T-helper 17 cell (primary cell): ENCODE results near the gene PLCB1. TPM values are rescaled to one million over a fixed set of nuclear protein-coding genes. Genes with fewer than 3 reads are reported as not detected.

Experiments
- ATAC-seq: fragments of 150-1000 bp; cut with Tn5 transposase; 2 replicates; pipeline ENCODE4 v1.10.0; 2021; ENCODE audit warnings: mild to moderate bottlenecking, moderate library complexity
- DNase-seq, 3 donors: peaks; one replicate each; pipeline versions ENCODE4 v3.0.0 to v3.0.0-alpha.2; 2020 to 2021
- H3K9me3 ChIP-seq: one replicate; pipeline ENCODE4 v1.7.0; 2013; ENCODE audit warnings: low read length, mild to moderate bottlenecking; ENCODE audit not compliant: control insufficient read depth, poor library complexity, severe bottlenecking
- H3K27ac Mint-ChIP-seq: one replicate; pipeline ENCODE4 v1.8.0; 2022; ENCODE audit warnings: mild to moderate bottlenecking, moderate library complexity, mixed read lengths
- H3K27me3 Mint-ChIP-seq: one replicate; pipeline ENCODE4 v1.8.0; 2022; ENCODE audit warnings: mixed read lengths
- H3K36me3 Mint-ChIP-seq: one replicate; pipeline ENCODE4 v1.8.0; 2022; ENCODE audit warnings: low read depth, mixed read lengths
- H3K4me1 Mint-ChIP-seq: one replicate; pipeline ENCODE4 v1.8.0; 2022; ENCODE audit warnings: mild to moderate bottlenecking, mixed read lengths
- H3K4me3 Mint-ChIP-seq: one replicate; pipeline ENCODE4 v1.8.0; 2022; ENCODE audit warnings: mild to moderate bottlenecking, moderate library complexity, mixed read lengths
- total RNA-seq, 4 donors: library from RNA in 2 of 4; stranded (reverse) in 2 of 4; gene quantifications; one replicate each; pipeline ENCODE4 v1.2.3 and lab custom pipeline; 2022 to 2026

The PLCB1 gene
- total RNA-seq, 2 donors from 2014 or later, result 19.1 to 23.1 TPM

- Mint-ChIP-seq H3K4me3 (no peak overlapping the region), H3K4me1 (no peaks in the 10 kb centered on the region), H3K36me3 (peaks cover 3% of the 10 kb centered on the region), H3K27ac (no peak overlapping the region), H3K27me3 (no peaks in the 10 kb centered on the region)
- no peaks in the 10 kb centered on the region for H3K9me3 ChIP-seq
- DNase-seq (no peak), ATAC-seq (peak; percentile 56)
Observed at GRCh38 chr20:8721098-8721497, 589.0 kb downstream of the PLCB1 start.

DNA sequence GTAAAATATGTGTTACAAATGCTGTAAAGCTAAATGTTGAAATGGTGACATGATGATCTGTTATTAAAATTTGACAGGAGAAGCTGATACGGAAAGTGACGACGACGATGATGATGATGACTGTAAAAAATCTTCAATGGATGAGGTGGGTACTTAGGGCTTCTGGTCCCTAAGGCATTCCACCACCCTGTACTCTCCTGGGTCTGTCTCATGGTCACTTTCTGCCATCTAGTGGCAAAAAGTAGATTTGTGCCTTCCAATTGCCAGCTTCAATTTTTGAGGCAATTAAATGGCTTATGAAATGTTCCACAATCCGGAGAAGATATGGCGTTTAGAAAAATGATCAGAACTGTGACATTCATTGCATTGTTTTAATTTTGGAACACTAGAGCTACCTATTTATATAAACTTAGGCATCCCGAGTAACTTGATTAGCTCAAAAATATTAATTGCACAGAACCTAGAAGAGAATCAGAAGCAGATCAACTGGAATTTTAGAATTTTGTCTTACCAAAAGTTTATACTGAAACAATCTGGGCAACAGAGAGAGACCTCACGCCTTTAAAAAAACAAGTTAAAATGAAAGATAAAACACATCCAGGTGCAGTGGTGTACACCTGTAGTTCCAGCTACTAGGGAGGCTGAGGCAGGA is 590.3 kb downstream of the PLCB1 start:
- H3K27ac Mint-ChIP-seq, result peak overlapping the region; percentile 54
- no peaks in the 10 kb centered on the region for H3K27me3 Mint-ChIP-seq
- peak; percentile 63 for ATAC-seq

DNA sequence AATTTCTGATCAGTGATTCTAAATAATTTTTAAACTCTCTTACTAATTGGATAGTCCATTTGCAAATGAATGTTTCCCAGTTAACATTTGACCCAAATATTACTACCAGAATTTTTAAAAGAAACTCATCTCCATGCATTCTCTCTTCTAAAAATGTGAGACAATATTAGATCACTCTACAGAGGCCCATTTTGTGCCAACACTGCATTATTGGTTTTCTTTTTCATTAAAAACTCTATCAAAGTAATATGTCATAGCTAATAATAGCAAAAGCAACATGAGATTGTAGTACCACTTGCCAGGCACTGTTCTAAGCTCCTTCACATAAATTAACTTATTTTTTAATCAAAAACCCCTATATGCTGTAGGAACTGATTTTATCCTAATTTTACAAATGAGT is 591.2 kb downstream of the PLCB1 start:
- no peak for ATAC-seq
- Mint-ChIP-seq H3K4me1 (no peaks in the 10 kb centered on the region), H3K4me3 (no peak overlapping the region), H3K27ac (no peak overlapping the region), H3K27me3 (no peaks in the 10 kb centered on the region), H3K36me3 (peaks cover 3% of the 10 kb centered on the region)
- H3K9me3 ChIP-seq, result no peaks in the 10 kb centered on the region
- no peak for DNase-seq

More for the DNA sequence above, 590.3 kb downstream of the PLCB1 start:
- Mint-ChIP-seq H3K4me1 (no peaks in the 10 kb centered on the region), H3K36me3 (peaks cover 3% of the 10 kb centered on the region), H3K4me3 (no peak overlapping the region)
- DNase-seq, result peak in 1 of 3 donors; percentile 16
- no peaks in the 10 kb centered on the region for H3K9me3 ChIP-seq

- no peak overlapping the region for H3K4me3 Mint-ChIP-seq
- H3K4me1 Mint-ChIP-seq, result no peaks in the 10 kb centered on the region
- H3K9me3 ChIP-seq, result no peaks in the 10 kb centered on the region
- H3K27ac Mint-ChIP-seq, result no peak overlapping the region
- ATAC-seq (no peak), DNase-seq (no peak)
- H3K36me3 Mint-ChIP-seq, result peaks cover 3% of the 10 kb centered on the region
- no peaks in the 10 kb centered on the region for H3K27me3 Mint-ChIP-seq
Observed at GRCh38 chr20:8724884-8725283, 592.8 kb downstream of the PLCB1 start.

DNA sequence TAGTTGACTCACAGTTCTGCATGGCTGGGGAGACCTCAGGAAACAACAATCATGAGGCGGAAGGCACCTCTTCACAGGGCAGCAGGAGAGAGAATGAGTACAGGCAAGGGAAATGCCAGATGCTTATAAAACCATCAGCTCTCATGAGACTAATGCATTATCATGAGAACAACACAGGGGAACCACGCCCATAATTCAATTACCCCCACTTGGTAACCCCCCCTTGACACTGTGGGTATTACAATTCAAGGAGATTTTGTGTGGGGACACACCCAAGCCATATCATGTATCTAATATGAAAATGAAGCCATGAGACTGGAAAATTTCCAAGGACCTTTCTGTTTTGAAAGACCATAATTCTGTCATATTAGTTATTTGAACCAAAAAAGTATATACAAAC is 594.4 kb downstream of the PLCB1 start:
- H3K27ac Mint-ChIP-seq, result no peak overlapping the region
- DNase-seq (no peak), ATAC-seq (no peak)
- no peaks in the 10 kb centered on the region for H3K27me3 Mint-ChIP-seq
- H3K4me3 Mint-ChIP-seq, result no peak overlapping the region
- no peaks in the 10 kb centered on the region for H3K9me3 ChIP-seq
- no peaks in the 10 kb centered on the region for H3K4me1 Mint-ChIP-seq
- H3K36me3 Mint-ChIP-seq, result peaks cover 3% of the 10 kb centered on the region

DNA sequence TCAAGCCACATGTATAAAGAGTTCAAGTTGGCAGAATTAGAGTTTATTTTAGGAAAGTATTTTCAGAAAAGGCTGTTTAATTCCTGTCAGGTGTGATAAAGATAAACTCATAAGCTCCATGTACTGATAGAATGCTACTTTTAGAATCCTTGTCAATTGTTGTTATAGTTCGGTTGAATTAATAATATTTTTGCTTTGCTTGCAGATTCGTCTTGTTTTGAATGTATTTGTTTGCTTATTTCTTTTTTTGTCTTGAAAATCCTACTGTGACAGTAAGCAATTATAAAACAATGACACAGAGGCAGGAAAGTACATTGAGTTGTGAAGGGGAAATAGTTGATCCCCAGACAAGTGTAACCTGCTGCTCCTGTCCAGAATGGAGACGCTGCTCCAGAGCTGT is 602.9 kb downstream of the PLCB1 start:
- no peak for ATAC-seq
- no peaks in the 10 kb centered on the region for H3K27me3 Mint-ChIP-seq
- H3K4me3 Mint-ChIP-seq, result no peak overlapping the region
- H3K36me3 Mint-ChIP-seq, result peaks cover 4% of the 10 kb centered on the region
- DNase-seq, result no peak
- peaks cover 2% of the 10 kb centered on the region for H3K4me1 Mint-ChIP-seq
- H3K27ac Mint-ChIP-seq, result no peak overlapping the region
- no peaks in the 10 kb centered on the region for H3K9me3 ChIP-seq

DNA sequence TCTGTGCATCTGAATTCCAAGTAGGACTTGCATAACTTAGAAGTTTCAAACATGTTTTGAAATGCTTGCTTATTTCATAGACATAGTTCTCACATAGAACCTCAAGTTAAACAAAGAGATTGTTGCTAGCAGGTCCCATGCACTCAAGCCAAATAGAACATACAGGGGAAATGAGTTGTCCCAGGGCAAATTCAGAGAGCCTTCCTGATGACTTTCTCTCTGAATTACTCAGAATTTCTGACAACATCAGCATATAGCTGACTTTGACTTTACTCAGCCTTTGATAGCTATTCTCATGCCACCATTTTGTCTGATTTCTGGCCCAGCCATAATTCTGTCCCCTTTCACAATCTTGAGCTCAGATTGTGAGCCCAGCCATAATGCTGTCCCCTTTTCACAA is 603.6 kb downstream of the PLCB1 start:
- Mint-ChIP-seq H3K4me3 (no peak overlapping the region), H3K27ac (no peak overlapping the region), H3K27me3 (no peaks in the 10 kb centered on the region), H3K4me1 (peaks cover 2% of the 10 kb centered on the region), H3K36me3 (peaks cover 4% of the 10 kb centered on the region)
- ATAC-seq (no peak), DNase-seq (no peak)
- H3K9me3 ChIP-seq, result no peaks in the 10 kb centered on the region

- Mint-ChIP-seq H3K36me3 (peaks cover 2% of the 10 kb centered on the region), H3K4me1 (peaks cover 2% of the 10 kb centered on the region), H3K27ac (no peak overlapping the region), H3K27me3 (no peaks in the 10 kb centered on the region), H3K4me3 (no peak overlapping the region)
- no peaks in the 10 kb centered on the region for H3K9me3 ChIP-seq
- no peak for ATAC-seq
- no peak for DNase-seq
Observed at GRCh38 chr20:8740265-8740664, 608.2 kb downstream of the PLCB1 start.

GRCh38 chr20:8744228-8744844 is 612.3 kb downstream of the PLCB1 start:
- no peaks in the 10 kb centered on the region for H3K9me3 ChIP-seq
- H3K27me3 Mint-ChIP-seq, result no peaks in the 10 kb centered on the region
- no peaks in the 10 kb centered on the region for H3K36me3 Mint-ChIP-seq
- ATAC-seq (no peak), DNase-seq (no peak)
- no peaks in the 10 kb centered on the region for H3K4me1 Mint-ChIP-seq
- H3K4me3 Mint-ChIP-seq, result no peak overlapping the region
- no peak overlapping the region for H3K27ac Mint-ChIP-seq

- DNase-seq (no peak), ATAC-seq (no peak)
- H3K4me3 Mint-ChIP-seq, result no peak overlapping the region
- no peaks in the 10 kb centered on the region for H3K9me3 ChIP-seq
- no peak overlapping the region for H3K27ac Mint-ChIP-seq
- peaks cover 2% of the 10 kb centered on the region for H3K4me1 Mint-ChIP-seq
- H3K27me3 Mint-ChIP-seq, result no peaks in the 10 kb centered on the region
- H3K36me3 Mint-ChIP-seq, result no peaks in the 10 kb centered on the region
Observed at GRCh38 chr20:8749101-8749500, 617.0 kb downstream of the PLCB1 start.

DNA sequence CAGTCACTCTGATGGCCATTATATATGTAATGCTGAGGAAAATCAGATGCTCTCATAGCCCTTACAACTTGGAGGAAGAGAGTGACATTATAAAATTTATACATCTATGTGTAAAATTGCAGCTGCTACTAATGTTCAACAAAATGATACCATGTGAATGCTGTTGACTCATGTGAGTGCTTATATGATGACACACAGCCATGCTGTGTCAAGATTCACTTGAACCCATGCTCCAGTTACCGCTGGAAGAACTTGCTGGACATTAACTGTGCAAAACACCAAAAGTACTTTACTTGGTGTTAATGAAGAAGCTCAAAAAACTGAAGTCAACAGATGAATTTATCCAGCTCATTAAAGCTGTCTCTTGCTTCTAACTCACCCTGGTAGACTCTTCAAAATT is 617.9 kb downstream of the PLCB1 start:
- DNase-seq, result no peak
- Mint-ChIP-seq H3K4me1 (peaks cover 2% of the 10 kb centered on the region), H3K36me3 (no peaks in the 10 kb centered on the region), H3K4me3 (no peak overlapping the region), H3K27ac (no peak overlapping the region), H3K27me3 (no peaks in the 10 kb centered on the region)
- H3K9me3 ChIP-seq, result no peaks in the 10 kb centered on the region
- ATAC-seq, result no peak

- no peak for ATAC-seq
- peaks cover 2% of the 10 kb centered on the region for H3K4me1 Mint-ChIP-seq
- no peak overlapping the region for H3K4me3 Mint-ChIP-seq
- no peaks in the 10 kb centered on the region for H3K36me3 Mint-ChIP-seq
- H3K27ac Mint-ChIP-seq, result no peak overlapping the region
- H3K9me3 ChIP-seq, result no peaks in the 10 kb centered on the region
- no peak for DNase-seq
- no peaks in the 10 kb centered on the region for H3K27me3 Mint-ChIP-seq
Observed at GRCh38 chr20:8755340-8756118, 623.5 kb downstream of the PLCB1 start.

DNA sequence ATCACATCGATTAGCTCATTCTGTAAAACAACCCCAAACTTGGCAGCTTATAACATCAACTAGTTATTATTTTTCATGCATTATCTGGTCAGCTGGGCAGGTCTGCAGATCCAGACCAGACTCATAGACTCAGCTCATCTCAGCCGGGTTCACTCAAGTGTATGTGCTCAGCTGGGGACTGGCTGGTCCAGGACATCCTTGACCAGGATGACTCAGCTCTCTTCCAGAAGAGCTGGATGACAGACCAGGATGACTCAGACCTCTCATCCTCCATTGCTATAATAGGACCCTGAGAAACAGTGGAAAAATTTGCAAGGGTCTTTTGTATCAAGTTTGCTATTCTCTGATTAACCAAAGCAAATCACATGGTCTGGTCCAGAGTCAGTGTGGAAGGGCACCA is 624.3 kb downstream of the PLCB1 start:
- no peaks in the 10 kb centered on the region for H3K27me3 Mint-ChIP-seq
- no peaks in the 10 kb centered on the region for H3K9me3 ChIP-seq
- no peak overlapping the region for H3K4me3 Mint-ChIP-seq
- H3K36me3 Mint-ChIP-seq, result no peaks in the 10 kb centered on the region
- no peak overlapping the region for H3K27ac Mint-ChIP-seq
- no peak for DNase-seq
- peaks cover 2% of the 10 kb centered on the region for H3K4me1 Mint-ChIP-seq
- no peak for ATAC-seq
